Measurements from ENCODE around the gene TRAF7. TPM values are rescaled to one million over a fixed set of nuclear protein-coding genes. Genes with fewer than 3 reads are reported as not detected.

The TRAF7 gene
- total RNA-seq (2021; fragmentation: NEBNext Ultra II Directional; extraction: Animal tissue kit (Norgen Biotek cat#: 25700)): 148 and 155 TPM in 2 replicates
- polyA plus RNA-seq (2011; rRNA removed): 96.8 and 140 TPM in 2 replicates
- polyA plus RNA-seq (2011; cell fraction: cytosol; rRNA removed): 87.7 TPM
- polyA plus RNA-seq (2011; cell fraction: nucleus; rRNA removed): 166 TPM
- polyA plus RNA-seq (2012, experiment 1 of 2): 72.2 to 138 TPM (median 118 TPM) in 4 replicates
- 99.5 TPM for polyA plus RNA-seq (2012, experiment 2 of 2)
- 119 TPM for polyA plus RNA-seq (2013, experiment 1 of 2)
- polyA plus RNA-seq (2013, experiment 2 of 2): 114 TPM
- polyA minus RNA-seq (2011; rRNA and poly(A)+ RNA removed): 88.7 and 112 TPM in 2 replicates
- 80.9 TPM for polyA minus RNA-seq (2011; cell fraction: cytosol; rRNA and poly(A)+ RNA removed)
- 56.2 TPM for polyA minus RNA-seq (2011; cell fraction: nucleus; rRNA and poly(A)+ RNA removed)
- long read RNA-seq, experiment 1, transcript TRAF7-201 (21 exons, 3,700 nt): major isoform, 27 of 134 reads
- long read RNA-seq, experiment 1, partial matches to known transcripts: 82 of 134 reads
- long read RNA-seq, experiment 1, other reads (novel, unspliced or antisense): 24 of 134 reads
- long read RNA-seq, experiment 2, partial matches to known transcripts: 13 of 19 reads
- long read RNA-seq, experiment 2, other reads (novel, unspliced or antisense): 2 of 19 reads

DNA sequence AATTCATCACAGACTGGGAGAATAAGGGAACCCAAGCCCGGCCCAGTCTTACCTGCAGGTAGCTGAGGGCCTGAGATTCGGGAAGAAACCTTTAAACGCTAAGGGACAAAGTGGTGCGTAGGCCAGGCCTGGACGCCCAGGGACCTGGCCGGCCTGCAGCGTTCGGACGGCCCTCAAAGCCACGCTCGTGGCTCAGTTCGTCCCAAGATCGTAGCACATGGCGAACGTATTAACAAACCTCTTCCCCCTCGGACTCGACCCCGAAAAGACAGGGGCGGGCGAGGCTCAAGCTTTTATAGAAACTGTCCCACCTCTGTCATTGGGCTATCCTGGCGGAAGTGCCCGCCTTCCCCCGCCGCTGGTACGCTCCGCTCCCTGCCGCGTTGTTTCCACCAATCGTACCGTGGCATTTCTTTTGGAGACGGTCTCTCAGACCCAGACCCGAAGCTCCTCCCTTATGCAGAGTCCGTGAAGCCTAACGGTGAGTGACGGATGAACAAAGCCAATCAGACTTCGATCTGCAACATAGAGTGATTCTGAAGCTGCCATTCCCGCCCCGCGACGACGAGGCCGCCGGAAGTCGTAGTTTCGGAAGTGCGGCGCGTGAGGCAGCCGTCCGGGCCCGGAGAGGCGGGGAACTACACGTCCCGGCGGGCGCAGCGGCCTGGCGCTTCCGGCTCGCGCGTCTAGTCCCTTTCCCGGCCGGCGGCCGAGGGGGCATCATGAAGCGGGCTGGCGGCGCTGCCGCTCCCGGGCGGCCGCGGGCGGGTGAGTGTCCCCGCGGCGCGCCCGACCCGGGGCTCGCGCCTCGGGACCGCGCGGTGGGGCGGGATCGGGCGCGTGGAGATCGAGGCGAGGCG lies at the start of gene TRAF7:
TRAF7 (plus strand) TSS at position 692 of the 860 bp plus-strand sequence. CDS start 8,139 bp downstream, outside the sequence.
- Histone ChIP-seq H4K20me1 (replicated peaks in 1 of 2; ENCODE audit: control insufficient read depth in 1 of 2, insufficient read depth in 2 of 2, low read length in 2 of 2) (peaks cover 31 to 63% of the 10 kb centered on the region in 2 experiments), H2AK5ac (ENCODE audit: low read depth, low read length) (peak within 1 kb of the TSS; percentile 70; the same call in 1 of the 2 replicates), H2BK20ac (ENCODE audit: low read length) (no peak within 1 kb of the TSS), H3K9ac (replicated peaks in 1 of 4; ENCODE audit: extremely low read depth in 1 of 4, low read depth in 3 of 4, low read length in 3 of 4) (peak within 1 kb of the TSS; percentile 92 to 97 (median 94)), H3K14ac (ENCODE audit: insufficient read length) (no peak within 1 kb of the TSS), H3K18ac (ENCODE audit: extremely low read depth, low read length) (peak within 1 kb of the TSS; percentile 87), H3K79me2 (ENCODE audit: control insufficient read depth in 1 of 2, insufficient read depth in 2 of 2, low read length in 2 of 2) (peaks cover 38 to 74% of the 10 kb centered on the region in 2 experiments), H4K5ac (ENCODE audit: insufficient read length, low read depth, low read length) (peak within 1 kb of the TSS; percentile 53), H3K9me3 (ENCODE audit: insufficient read depth in 2 of 2, low read depth in 1 of 2, low read length in 1 of 2) (no peaks in the 10 kb centered on the region), H2BK15ac (ENCODE audit: low read length) (0 out of 2 replicates have a peak within 1 kb of the TSS, but pooled peaks have one; percentile 81), H2AFZ (ENCODE audit: low read length) (no peak within 1 kb of the TSS), H3K4me3 (ENCODE audit: extremely low read depth in 1 of 4, insufficient read depth in 2 of 4, low read depth in 3 of 4, low read length in 4 of 4) (peak within 1 kb of the TSS; percentile 93 to 100 (median 98)), H3K4me1 (replicated peaks in 1 of 4; ENCODE audit: control insufficient read depth in 3 of 4, insufficient read depth in 4 of 4, low read length in 3 of 4) (peaks cover 0 to 52% (median 34%) of the 10 kb centered on the region in 4 experiments; a peak in 6 of 7 replicates), H3K23ac (ENCODE audit: insufficient read length) (no peak within 1 kb of the TSS), H3K79me1 (ENCODE audit: low read depth, low read length) (peaks cover 15% of the 10 kb centered on the region), H3K27ac (ENCODE audit: low read depth, low read length) (peak within 1 kb of the TSS; percentile 83), H3K4me2 (ENCODE audit: insufficient read depth in 1 of 2, low read depth in 2 of 2, low read length in 2 of 2) (peak within 1 kb of the TSS; percentile 94 to 97), H2BK12ac (ENCODE audit: low read depth, low read length) (no peak within 1 kb of the TSS), H3K27me3 (replicated peaks in 1 of 4; ENCODE audit: control insufficient read depth in 3 of 4, extremely low read depth in 1 of 4, insufficient read depth in 3 of 4, low read length in 3 of 4) (no peaks in the 10 kb centered on the region), H4K8ac (ENCODE audit: extremely low read depth, insufficient read depth, low read length) (peak within 1 kb of the TSS; percentile 75; the same call in 1 of the 2 replicates), H3K36me3 (ENCODE audit: control insufficient read depth in 2 of 4, insufficient read depth in 4 of 4, low read length in 3 of 4) (peaks cover 5 to 35% (median 13%) of the 10 kb centered on the region in 4 experiments; a peak in 7 of 8 replicates), H2BK5ac (ENCODE audit: low read depth, low read length) (peak within 1 kb of the TSS; percentile 89), H3K56ac (replicated peaks; ENCODE audit: insufficient read length, low read depth, low read length) (peak within 1 kb of the TSS; percentile 85), H4K91ac (replicated peaks; ENCODE audit: insufficient read length, low read length) (peak within 1 kb of the TSS; percentile 67), H3K23me2 (ENCODE audit: low read depth, low read length) (peaks cover 23% of the 10 kb centered on the region; the same call in 1 of the 2 replicates), H2BK120ac (replicated peaks; ENCODE audit: low read depth, low read length) (peak within 1 kb of the TSS; percentile 66), H3K4ac (replicated peaks; ENCODE audit: insufficient read length, low read depth, low read length) (peak within 1 kb of the TSS; percentile 80)
- 1% methylated on average over 71 of the region's 94 CpGs; no CpG with 5 or more reads in 1 of the 2 experiments for WGBS, 2 experiments (ENCODE audit: extremely low coverage in 1 of 2, insufficient coverage in 1 of 2, insufficient read length in 1 of 2, insufficient replicate concordance in 2 of 2, low coverage in 1 of 2, low lambda C conversion rate in 2 of 2, missing lambda C conversion rate in 1 of 2)
- peak; percentile 99 for DNase-seq (ENCODE audit: low read depth in 1 of 2, low spot score in 2 of 2)
- ChIA-PET POLR2A (ENCODE audit: partially characterized antibody) (interaction anchor here (0.5 to 15.0 kb wide), 92 partner anchors 8 to 946 kb away, joined by 3 to 312 read pairs (median 5); partner anchors contain the start of genes BRICD5, DNASE1L2, E4F1 and ECI1), CTCF (ENCODE audit: partially characterized antibody) (interaction anchor here (0.6 to 3.1 kb wide), 7 partner anchors 15 to 261 kb away, joined by 3 to 10 read pairs (median 4); no protein-coding TSS in a partner anchor)
- peak; percentile 91 for FAIRE-seq
- TF ChIP-seq HDAC6 (IDR thresholded peaks at IDR 0.05; ENCODE audit: low read depth, low read length) (no peak), E2F6 (IDR thresholded peaks at IDR 0.05) (peak; percentile 32; the same call in 1 of the 2 replicates), EGR1 (IDR thresholded peaks at IDR 0.05; ENCODE audit: borderline replicate concordance, low read depth, low read length) (0 out of 2 replicates have a peak, but pooled peaks have one; percentile 32), TAF1 (IDR thresholded peaks at IDR 0.05; ENCODE audit: low read depth, low read length) (peak; percentile 100), USF2 (IDR thresholded peaks at IDR 0.05; ENCODE audit: low read length) (0 out of 2 replicates have a peak, but pooled peaks have one; percentile 37)
